ENCODE data around the gene GAS2L3. TPM values are rescaled to one million over a fixed set of nuclear protein-coding genes. Genes with fewer than 3 reads are reported as not detected.

GAS2L3 gene
- total and polyA plus RNA-seq, 2 of the 8 experiments (the other 6 are each of a cell fraction or from before 2014, with no cell fraction given), result 2.1 to 19.3 TPM

- TF ChIP-seq JUN (IDR thresholded peaks at IDR 0.05; ENCODE audit: low read depth, low read length), result no peak
- TF ChIP-seq RAD21 (IDR thresholded peaks at IDR 0.05 in 1 of 2, conservative IDR thresholded peaks at IDR 0.05 in 1 of 2; ENCODE audit: low read depth in 2 of 2, low read length in 2 of 2), result no peak
- TF ChIP-seq TBP (IDR thresholded peaks at IDR 0.05; ENCODE audit: low read depth, low read length), result no peak
- no peak for TF ChIP-seq EGR1 (IDR thresholded peaks at IDR 0.05; ENCODE audit: borderline replicate concordance, low read depth, low read length)
These were observed 8.5 kb upstream of the GAS2L3 start (continued) for GRCh38 chr12:100564905-100565467.
